Retina (tissue), 1 donor: Measurements from ENCODE around the gene UPK3BL2.
"Not testable (repeated sequence)": the region's sequence is repeated elsewhere in the genome, so short reads cannot be mapped to it uniquely, and the experiment has no call there.

ENCODE experiments used
- DNase-seq: peaks from one replicate; pipeline ENCODE4 v3.0.0-alpha.2; 2016

UPK3BL2 gene

DNA sequence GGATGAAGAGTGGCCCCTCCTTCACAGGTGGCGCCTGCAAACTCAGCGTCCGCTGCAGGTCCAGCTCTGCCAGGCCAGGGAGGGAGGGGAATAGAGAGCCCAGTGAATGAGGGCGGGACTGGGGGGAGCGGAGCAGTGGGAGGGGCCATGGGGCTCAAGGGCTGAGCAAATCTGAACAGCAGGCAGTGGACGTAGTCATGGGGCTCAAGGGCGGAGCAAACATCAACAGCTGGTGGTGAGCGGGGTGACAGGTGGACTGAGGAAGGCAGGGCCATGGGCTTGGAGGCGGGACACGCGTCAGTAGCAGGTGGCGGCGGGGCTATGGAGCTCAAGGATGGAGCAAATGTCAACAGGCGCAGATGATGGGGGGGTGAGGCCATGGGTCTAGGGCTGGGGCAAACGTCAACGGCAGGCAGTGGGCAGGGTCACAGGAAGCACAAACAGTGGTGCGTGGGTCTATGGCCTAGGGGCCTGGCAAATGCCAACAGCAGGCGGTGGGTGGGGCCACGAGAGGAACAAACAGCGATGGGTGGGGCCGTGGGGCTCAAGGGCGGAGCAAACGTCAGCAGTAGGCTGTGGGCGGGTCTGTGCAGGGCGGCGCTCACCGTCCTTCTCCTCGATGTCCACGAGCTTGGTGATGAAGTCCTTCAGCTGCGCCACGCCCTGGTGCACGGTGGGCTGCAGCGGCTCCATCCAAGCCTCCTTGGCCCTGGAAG, 50.1 kb downstream of the UPK3BL2 start:
- DNase-seq: not testable (repeated sequence)

DNA sequence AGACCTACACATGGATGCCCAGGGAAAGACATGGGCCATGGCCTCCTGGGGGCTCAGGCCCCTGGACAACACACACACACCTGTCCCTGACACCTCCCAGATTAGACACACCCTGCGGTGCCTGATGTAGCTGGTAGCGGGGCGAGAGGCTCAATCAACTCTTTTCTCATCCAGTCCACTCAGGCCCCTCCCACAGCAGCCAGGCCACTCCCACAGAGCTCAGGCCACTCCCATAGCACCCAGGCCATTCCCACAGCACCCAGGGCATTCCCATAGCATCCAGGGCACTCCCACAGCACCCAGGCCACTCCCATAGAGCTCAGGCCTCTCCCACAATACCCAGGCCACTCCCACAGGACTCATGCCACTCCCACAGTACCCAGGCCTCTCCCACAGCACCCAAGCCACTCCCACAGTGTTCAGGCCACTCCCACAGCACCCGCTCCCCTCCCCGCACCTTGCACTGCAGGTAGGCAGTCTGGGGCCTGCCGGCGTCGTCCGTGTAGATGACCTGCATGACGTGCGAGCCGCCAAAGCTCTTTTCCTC, 52.9 kb downstream of the UPK3BL2 start:
- DNase-seq: not testable (repeated sequence)
